Activated naive CD4-positive, alpha-beta T cell treated with anti-CD3 and anti-CD28 coated beads, Interleukin-2, amount 50 U/mL, for 24 hours (primary cell): ENCODE data around the gene KDR.

Source experiments
- H3K27ac Mint-ChIP-seq: one replicate; pipeline ENCODE4 v1.8.0; 2021; ENCODE audit warnings: mild to moderate bottlenecking, mixed read lengths
- H3K27me3 Mint-ChIP-seq: one replicate; pipeline ENCODE4 v1.8.0; 2021; ENCODE audit warnings: mixed read lengths
- H3K36me3 Mint-ChIP-seq: one replicate; pipeline ENCODE4 v1.8.0; 2021; ENCODE audit warnings: mixed read lengths
- H3K4me1 Mint-ChIP-seq: one replicate; pipeline ENCODE4 v1.8.0; 2021; ENCODE audit warnings: mixed read lengths
- H3K4me3 Mint-ChIP-seq: one replicate; pipeline ENCODE4 v1.8.0; 2021; ENCODE audit warnings: mild to moderate bottlenecking, mixed read lengths
- H3K9me3 Mint-ChIP-seq: one replicate; pipeline ENCODE4 v1.8.0; 2021; ENCODE audit warnings: mixed read lengths

KDR gene

DNA sequence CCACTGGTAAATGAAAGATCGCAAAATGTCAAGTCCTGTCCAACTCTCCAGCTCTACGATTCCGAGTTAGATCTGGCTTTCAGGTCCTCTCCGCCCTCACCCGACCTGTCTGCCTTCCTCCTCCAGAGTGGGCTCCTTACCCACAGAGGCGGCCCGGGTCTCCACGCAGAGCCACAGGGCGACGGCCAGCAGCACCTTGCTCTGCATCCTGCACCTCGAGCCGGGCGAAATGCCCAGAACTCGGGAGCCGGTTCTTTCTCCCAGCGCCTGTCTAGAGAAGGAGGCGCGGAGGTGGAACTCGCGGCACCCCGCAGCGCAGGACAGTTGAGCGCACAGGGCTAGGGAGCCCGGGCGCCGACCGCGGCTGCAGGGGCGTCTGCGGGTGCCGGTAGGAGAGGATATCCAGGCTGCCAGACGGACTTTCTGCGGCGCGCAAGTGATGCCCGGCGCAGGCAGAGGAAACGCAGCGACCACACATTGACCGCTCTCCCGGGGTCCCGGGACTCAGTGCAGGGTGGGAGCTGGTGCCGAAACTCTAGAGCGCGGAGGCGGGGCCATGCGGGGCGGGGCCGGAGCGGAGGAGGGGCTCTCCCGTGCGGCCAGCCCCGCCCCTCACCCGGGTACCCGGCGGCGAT lies at the start of gene KDR:
Gene KDR (minus strand): TSS at position 509 of the 635 bp plus-strand sequence. CDS start 302 bp downstream, at position 207.
- Mint-ChIP-seq H3K4me3 (no peak within 1 kb of the TSS), H3K27me3 (peaks cover 46% of the 10 kb centered on the region), H3K27ac (no peak within 1 kb of the TSS), H3K36me3 (no peaks in the 10 kb centered on the region), H3K4me1 (peaks cover 9% of the 10 kb centered on the region), H3K9me3 (peaks cover 6% of the 10 kb centered on the region)

DNA sequence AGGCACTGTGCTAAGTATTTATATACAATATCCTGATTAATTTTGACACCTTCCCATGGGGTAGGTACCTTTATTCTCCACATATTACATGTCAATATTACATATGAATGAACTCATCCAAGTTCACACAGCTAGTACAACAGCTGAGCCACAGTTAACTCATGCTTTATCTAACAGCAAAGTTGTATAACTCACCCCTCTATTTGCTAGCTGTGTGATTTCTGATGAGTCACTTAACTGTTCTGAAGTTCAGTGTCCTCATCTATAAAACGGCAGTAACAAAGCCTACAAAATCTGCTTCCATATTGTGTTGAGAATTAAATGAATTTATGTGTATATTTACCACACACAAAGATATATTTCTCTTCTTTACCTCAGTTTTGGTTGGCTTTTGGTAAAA lies 48.2 kb upstream of the KDR start:
- Mint-ChIP-seq H3K27ac (no peak overlapping the region), H3K4me1 (no peaks in the 10 kb centered on the region), H3K27me3 (peaks cover 9% of the 10 kb centered on the region), H3K4me3 (no peak overlapping the region), H3K9me3 (no peaks in the 10 kb centered on the region), H3K36me3 (no peaks in the 10 kb centered on the region)

DNA sequence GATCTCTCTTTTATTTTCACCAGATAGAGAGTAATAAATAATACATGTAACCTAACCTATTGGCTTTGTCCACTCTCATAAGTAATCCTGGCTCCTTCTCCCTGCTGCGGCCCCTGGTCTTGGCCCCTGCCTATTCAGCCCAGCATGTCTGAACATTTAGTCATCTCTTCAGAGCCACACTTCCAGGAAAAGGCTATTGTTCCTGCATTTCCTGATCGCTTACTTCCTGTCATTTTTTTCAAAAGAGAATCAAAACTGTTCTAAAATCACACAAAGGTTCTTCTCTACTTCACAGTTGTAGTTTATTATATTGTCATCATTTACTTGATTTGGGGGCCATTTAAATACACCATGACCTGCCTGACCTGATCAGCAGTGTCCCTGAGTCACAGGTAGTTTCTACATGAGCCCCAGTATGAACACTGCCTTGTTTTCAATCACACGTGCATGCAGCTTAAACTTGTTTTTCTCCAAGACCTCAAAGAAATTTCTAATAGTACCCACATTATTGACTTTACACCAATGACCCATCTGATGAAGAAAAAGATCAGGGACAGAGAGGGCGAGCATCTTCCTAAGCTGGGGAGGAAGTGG lies 47.4 kb upstream of the KDR start:
- Mint-ChIP-seq H3K9me3 (no peaks in the 10 kb centered on the region), H3K4me3 (no peak overlapping the region), H3K4me1 (no peaks in the 10 kb centered on the region)

DNA sequence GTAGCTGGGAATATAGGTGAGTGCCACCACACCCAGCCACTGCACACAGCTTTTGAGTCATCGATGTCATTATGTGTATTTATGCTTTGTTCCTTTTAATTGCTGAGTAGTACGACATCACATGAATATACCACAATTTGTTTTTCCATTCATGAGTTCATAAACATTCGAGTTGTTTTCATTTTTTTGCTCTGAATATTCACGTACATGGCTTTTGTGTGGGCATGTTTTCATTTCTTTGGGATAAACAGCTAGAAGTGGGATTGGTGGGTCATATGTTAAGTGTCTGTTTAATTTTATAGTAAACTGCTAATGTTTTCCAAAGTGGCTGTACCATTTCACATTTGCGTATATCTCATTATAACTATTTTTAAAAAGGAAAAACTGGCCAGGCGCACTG lies 45.1 kb upstream of the KDR start:
- Mint-ChIP-seq H3K27ac (no peak overlapping the region), H3K27me3 (peaks cover 10% of the 10 kb centered on the region), H3K9me3 (no peaks in the 10 kb centered on the region), H3K36me3 (no peaks in the 10 kb centered on the region), H3K4me3 (no peak overlapping the region), H3K4me1 (no peaks in the 10 kb centered on the region)

More for the DNA sequence above, 47.4 kb upstream of the KDR start:
- H3K36me3 Mint-ChIP-seq: no peaks in the 10 kb centered on the region
- no peak overlapping the region for H3K27ac Mint-ChIP-seq
- H3K27me3 Mint-ChIP-seq: peaks cover 8% of the 10 kb centered on the region

DNA sequence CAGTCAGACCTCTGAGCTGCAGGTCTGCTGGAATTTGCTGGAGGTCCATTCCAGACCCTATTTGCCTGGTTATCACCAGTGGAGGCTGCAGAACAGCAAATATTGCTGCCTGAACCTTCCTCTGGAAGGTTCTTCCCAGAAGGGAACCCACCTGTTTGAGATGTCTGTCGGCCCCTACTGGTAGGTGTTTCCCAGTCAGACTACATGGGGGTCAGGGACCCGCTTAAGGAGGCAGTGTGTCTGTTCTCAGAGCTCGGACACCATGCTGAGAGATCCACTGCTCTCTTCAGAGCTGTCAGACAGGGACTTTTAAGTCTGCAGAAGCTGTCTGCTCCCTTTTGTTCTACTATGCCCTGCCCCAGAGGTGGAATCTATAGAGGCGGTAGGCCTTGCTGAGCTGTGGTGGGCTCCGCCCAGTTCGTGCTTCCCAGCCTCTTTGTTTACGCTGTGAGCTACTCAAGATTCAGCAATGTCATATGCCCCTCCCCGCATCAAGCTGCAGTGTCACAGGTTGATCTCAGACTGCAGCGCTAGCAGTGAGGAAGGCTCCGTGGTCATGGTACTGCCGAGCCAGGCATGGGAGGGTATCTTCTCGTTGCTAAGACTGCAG lies 44.1 kb upstream of the KDR start:
- Mint-ChIP-seq H3K4me1 (no peaks in the 10 kb centered on the region), H3K4me3 (no peak overlapping the region), H3K27me3 (peaks cover 10% of the 10 kb centered on the region), H3K36me3 (no peaks in the 10 kb centered on the region), H3K9me3 (no peaks in the 10 kb centered on the region), H3K27ac (no peak overlapping the region)

DNA sequence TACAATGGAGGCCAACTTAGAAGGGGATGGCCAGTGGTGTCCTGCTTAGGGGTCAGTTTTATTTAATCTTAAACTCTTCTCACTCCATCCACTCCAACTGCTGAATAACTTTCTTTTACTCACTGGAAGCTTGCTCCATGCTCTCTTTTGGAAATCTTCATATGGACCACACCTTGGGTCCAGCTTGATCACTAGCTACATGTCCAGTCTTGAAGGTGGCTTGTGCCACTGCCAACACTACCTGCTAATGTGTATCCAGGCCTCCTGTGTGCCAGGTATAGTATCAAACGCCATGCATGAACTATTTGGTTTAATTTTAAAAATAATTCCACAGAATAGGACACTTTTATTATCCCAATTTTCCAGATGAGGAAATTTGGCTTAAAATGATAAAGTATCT lies 37.0 kb upstream of the KDR start:
- Mint-ChIP-seq H3K4me3 (no peak overlapping the region), H3K27me3 (peaks cover 18% of the 10 kb centered on the region), H3K27ac (no peak overlapping the region), H3K36me3 (no peaks in the 10 kb centered on the region), H3K9me3 (no peaks in the 10 kb centered on the region), H3K4me1 (no peaks in the 10 kb centered on the region)

DNA sequence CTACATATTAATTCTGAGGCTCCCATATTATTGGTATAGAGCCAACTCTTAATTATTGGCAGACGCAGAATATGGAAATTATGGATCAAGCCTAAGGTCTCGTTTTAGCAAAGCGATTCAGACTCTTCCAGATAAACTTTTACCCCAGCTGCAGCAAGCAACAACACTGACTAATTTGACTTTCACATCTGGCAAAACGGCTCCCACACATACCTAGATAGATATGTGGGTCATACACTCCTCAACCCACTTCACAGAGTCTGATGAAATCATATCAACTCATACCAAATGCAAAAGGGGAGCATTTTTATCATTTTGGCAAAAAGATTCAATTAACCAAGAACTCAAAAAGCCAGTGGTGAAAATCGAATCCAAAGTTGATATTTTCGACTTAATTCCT lies 36.3 kb upstream of the KDR start:
- H3K9me3 Mint-ChIP-seq: no peaks in the 10 kb centered on the region
- no peaks in the 10 kb centered on the region for H3K4me1 Mint-ChIP-seq
- H3K36me3 Mint-ChIP-seq: no peaks in the 10 kb centered on the region
- no peak overlapping the region for H3K4me3 Mint-ChIP-seq
- H3K27ac Mint-ChIP-seq: no peak overlapping the region
- peaks cover 15% of the 10 kb centered on the region for H3K27me3 Mint-ChIP-seq

DNA sequence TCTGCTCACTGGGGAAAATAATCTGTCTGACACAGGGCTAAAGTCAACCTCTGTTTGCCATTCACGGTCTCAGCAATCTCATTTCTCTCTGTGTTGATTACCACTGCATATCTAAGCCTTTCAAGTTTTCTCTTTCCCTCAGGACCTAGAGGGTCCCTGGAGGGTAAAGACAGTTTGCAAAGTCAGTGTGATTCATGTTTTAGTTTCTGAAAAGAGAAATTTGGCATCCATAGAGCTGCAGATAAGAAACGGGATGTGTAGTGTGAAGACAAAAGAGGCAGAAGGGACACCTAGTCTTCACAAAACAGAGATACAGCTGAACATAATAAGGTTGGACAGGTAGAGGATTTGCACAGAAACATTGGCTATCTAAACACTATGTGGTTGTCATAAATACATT lies 34.5 kb upstream of the KDR start:
- no peak overlapping the region for H3K4me3 Mint-ChIP-seq
- no peaks in the 10 kb centered on the region for H3K4me1 Mint-ChIP-seq
- H3K27me3 Mint-ChIP-seq: peaks cover 19% of the 10 kb centered on the region
- no peaks in the 10 kb centered on the region for H3K36me3 Mint-ChIP-seq
- H3K27ac Mint-ChIP-seq: no peak overlapping the region
- H3K9me3 Mint-ChIP-seq: no peaks in the 10 kb centered on the region

DNA sequence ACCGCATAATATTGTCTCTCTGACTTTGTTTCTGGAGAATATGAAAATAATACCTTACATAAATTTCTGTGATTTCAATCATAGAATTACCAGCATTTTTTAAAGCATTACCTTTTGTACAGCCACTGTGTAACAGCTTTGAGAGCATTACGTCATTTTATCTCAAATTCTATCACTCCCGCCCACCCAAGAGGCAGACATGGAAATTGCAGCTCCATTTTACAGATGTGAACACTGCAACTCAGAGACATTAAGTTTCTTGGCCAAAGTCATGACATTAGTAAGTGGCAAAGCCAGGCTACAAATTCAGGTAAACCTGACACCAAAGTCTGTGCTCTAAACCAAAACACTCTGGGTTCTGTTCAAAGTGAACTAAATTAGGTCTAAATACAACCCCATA lies 33.6 kb upstream of the KDR start:
- no peaks in the 10 kb centered on the region for H3K9me3 Mint-ChIP-seq
- no peaks in the 10 kb centered on the region for H3K4me1 Mint-ChIP-seq
- H3K27me3 Mint-ChIP-seq: peaks cover 19% of the 10 kb centered on the region
- no peak overlapping the region for H3K27ac Mint-ChIP-seq
- H3K4me3 Mint-ChIP-seq: no peak overlapping the region
- no peaks in the 10 kb centered on the region for H3K36me3 Mint-ChIP-seq

DNA sequence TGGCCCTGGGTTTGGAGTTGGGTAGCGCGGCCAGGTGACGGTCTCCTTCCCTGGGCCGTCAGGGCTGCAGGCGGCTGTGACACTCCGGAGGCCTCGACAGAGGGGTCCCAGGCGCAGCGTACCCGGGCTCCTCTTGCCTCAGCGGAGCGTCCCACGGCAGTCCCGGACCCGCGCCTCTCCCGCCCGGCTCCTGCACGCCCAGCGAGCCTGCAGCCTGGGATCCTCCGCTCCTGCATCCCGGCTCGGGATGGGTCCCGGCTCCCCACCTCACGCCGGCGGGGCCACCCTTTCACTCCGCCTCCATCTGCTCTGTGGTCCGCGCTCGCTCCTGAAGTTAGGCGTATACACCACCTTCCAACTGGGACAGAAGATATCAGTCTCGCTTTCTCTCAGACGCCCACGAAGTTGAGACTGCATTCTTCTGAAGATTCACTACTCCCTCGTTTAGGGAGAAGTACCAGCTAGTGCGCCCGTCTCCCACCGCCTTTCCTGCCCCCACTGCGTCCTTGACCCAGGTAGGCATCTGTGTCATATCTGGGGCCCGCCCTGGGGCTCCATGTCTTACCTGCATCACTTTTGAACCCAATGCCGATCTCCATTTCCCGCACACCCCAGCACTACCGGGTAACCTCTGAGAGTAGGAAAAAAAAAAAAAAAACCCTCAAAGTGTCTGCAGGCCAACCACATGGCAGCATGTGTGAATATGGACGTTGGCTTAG lies 32.3 kb upstream of the KDR start:
- Mint-ChIP-seq H3K27ac (no peak overlapping the region), H3K4me1 (no peaks in the 10 kb centered on the region), H3K4me3 (no peak overlapping the region), H3K9me3 (no peaks in the 10 kb centered on the region), H3K27me3 (peaks cover 25% of the 10 kb centered on the region), H3K36me3 (no peaks in the 10 kb centered on the region)

DNA sequence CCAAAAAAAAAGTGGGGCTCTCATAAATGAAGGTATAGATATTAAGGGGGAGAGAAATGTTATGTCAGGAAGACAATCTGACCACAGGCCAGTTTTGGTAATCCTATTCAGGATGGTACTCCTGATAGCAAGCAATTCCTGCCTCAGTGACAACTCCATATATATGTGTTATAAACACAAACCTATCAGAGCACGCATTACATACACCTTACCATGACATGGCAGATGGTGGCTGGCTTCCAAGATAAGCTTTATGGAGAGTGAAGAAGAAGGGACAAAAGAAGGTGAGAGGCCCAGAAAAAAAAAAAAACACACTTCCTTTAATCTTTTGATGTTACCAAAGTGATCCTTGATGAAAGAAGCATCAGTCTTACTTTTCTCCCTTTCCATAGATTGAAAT lies 29.5 kb upstream of the KDR start:
- Mint-ChIP-seq H3K9me3 (no peaks in the 10 kb centered on the region), H3K4me3 (no peak overlapping the region), H3K4me1 (no peaks in the 10 kb centered on the region), H3K36me3 (no peaks in the 10 kb centered on the region), H3K27me3 (peaks cover 28% of the 10 kb centered on the region), H3K27ac (no peak overlapping the region)

DNA sequence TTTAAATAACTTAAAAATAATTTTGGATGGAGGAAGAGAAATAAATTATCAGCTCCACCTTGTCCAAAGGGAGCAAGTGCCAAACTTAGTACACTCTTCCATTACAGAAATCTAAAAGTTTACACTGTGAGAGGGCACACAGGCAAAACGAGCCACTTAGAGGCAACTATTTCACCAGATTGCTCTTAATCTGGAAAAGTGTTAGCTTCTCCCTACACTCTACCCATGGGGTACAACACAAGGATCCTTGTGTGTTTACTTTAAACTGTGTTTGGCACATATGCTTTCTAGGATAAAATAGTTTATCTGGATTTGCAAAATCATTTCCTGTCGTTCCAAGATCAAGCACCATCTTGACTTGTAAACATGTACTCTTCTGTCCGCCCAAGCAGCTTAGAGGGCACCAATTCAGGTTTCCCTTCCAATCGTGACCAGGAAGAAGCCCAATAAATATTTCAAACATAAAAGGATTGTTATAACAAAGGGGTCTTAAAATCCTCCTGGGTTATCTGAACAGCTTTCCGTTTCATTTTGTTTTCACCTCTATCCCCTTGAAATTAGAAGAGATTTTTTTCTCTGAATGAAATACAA lies 29.0 kb upstream of the KDR start:
- Mint-ChIP-seq H3K27ac (no peak overlapping the region), H3K4me1 (no peaks in the 10 kb centered on the region), H3K9me3 (no peaks in the 10 kb centered on the region), H3K4me3 (no peak overlapping the region), H3K27me3 (peaks cover 26% of the 10 kb centered on the region), H3K36me3 (no peaks in the 10 kb centered on the region)

DNA sequence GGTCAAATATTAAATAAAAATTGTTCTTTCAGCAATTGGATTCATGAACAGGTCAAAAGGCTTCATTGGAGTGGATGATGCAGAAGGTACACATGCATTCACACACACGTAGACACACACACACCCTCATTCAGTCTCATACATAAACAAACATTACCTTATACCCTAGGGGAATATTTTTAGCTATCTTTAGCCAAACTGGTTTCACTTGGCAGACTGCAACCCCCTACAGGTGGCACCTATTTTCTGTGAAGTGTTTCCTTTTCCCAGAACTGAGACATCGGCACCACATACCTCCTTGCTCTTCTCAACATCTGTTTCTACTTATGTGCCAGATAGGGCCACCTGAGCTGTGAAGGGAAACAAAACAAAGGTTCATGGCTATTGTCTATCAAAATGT lies 18.5 kb upstream of the KDR start:
- peaks cover 6% of the 10 kb centered on the region for H3K9me3 Mint-ChIP-seq
- H3K27me3 Mint-ChIP-seq: peaks cover 6% of the 10 kb centered on the region

DNA sequence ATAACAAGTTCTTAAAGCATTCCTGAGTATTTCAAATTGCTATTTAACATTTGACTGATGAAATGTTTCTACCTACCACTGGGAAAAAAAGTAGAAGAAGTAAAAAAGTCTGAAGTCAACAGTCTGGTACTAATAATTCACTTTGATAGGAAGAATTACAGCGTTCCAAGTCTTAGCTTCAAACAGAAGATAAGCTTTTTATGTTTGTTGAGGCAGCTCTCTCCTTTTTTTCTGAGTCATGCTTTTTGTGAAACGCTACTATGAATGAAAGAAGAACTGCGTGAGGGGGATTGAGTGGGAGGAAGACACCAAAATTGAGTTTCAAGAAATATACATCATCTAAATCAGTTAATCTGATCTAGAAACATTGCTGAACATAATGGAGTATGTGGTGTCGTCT lies 13.0 kb upstream of the KDR start:
- H3K4me1 Mint-ChIP-seq: no peaks in the 10 kb centered on the region
- H3K4me3 Mint-ChIP-seq: no peak overlapping the region
- H3K27me3 Mint-ChIP-seq: peaks cover 13% of the 10 kb centered on the region
- H3K27ac Mint-ChIP-seq: no peak overlapping the region
- H3K9me3 Mint-ChIP-seq: peaks cover 6% of the 10 kb centered on the region
- H3K36me3 Mint-ChIP-seq: no peaks in the 10 kb centered on the region

More for the DNA sequence above, 18.5 kb upstream of the KDR start:
- no peak overlapping the region for H3K4me3 Mint-ChIP-seq
- no peaks in the 10 kb centered on the region for H3K36me3 Mint-ChIP-seq
- no peak overlapping the region for H3K27ac Mint-ChIP-seq
- H3K4me1 Mint-ChIP-seq: no peaks in the 10 kb centered on the region

DNA sequence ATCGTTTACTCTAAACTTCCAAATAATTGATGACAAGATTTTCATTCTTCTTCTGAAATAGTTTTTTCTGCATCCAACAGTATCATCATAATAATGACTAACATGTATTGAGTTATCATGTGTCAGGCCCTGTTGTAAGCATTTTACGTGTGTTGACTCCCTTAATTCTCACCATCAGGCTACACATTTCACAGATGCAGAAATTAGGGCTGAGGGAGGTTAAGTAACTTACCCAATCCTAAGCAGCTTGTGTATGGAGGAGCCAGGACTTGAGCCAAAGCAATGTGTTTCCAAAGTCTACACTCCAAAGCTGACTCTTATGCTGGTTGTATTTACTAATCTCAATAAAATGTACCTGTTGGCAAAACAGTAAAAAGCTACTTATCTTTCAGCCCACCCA lies 11.2 kb upstream of the KDR start:
- Mint-ChIP-seq H3K36me3 (no peaks in the 10 kb centered on the region), H3K27ac (no peak overlapping the region), H3K9me3 (peaks cover 6% of the 10 kb centered on the region), H3K4me3 (no peak overlapping the region), H3K27me3 (peaks cover 13% of the 10 kb centered on the region), H3K4me1 (no peaks in the 10 kb centered on the region)

DNA sequence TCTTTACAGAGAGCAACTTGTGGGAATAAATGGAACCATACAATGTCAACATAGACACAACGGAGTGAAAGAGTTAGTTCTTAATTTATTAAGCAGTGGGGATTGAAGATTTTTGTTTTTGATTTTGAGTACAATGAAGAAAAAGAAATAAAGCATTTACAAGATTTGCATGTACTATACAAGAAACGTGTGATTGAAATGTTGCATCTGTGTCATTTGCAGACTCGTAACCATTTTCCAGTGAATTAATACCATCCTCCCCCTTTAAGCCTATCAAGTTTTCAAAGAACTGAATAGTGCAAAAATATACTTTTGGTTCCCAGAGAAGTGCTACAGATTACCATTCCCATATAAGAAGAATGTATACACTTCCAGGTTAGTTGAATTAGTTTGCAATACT lies 8.6 kb upstream of the KDR start:
- Mint-ChIP-seq H3K27me3 (peaks cover 9% of the 10 kb centered on the region), H3K4me3 (no peak overlapping the region), H3K4me1 (no peaks in the 10 kb centered on the region), H3K36me3 (no peaks in the 10 kb centered on the region), H3K9me3 (no peaks in the 10 kb centered on the region), H3K27ac (no peak overlapping the region)
